ENCODE measurements around the gene RERE. TPM values are rescaled to one million over a fixed set of nuclear protein-coding genes. Genes with fewer than 3 reads are reported as not detected.
"Not testable (repeated sequence)": the region's sequence is repeated elsewhere in the genome, so short reads cannot be mapped to it uniquely, and the experiment has no call there.

The RERE gene
- total RNA-seq, 1 experiment from 2014 or later = 13.1 TPM

- no peak for DNase-seq (ENCODE audit: low read depth)
Observed at GRCh38 chr1:8384088-8384487, 433.4 kb downstream of the RERE start.

GRCh38 chr1:8382608-8383505 lies 434.6 kb downstream of the RERE start:
- DNase-seq (ENCODE audit: low read depth) = no peak

DNA sequence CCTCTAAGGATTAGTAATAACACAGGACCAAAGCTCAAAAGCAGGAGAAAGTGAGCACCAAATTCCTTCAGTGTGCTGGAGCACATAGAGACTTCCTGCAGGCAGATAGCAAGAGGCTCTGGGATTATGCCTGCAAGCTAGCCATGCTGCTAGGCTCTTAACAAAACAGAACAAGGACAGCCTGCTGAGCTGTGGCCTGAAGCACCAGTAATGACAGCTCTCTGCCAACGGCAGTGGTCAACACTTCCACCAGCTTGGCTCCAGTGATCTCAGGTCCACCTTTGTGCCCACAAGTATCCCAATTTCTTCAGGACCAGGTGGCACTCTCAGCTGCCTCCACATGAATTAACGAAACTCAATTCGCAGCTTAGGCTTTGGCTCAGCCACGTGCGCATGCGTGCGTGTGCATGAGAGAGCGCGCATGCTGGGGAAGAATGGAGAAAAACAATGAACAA lies 435.4 kb downstream of the RERE start:
- no peak for DNase-seq (ENCODE audit: low read depth)

GRCh38 chr1:8381618-8382017 lies 435.8 kb downstream of the RERE start:
- no peak for DNase-seq (ENCODE audit: low read depth)

DNA sequence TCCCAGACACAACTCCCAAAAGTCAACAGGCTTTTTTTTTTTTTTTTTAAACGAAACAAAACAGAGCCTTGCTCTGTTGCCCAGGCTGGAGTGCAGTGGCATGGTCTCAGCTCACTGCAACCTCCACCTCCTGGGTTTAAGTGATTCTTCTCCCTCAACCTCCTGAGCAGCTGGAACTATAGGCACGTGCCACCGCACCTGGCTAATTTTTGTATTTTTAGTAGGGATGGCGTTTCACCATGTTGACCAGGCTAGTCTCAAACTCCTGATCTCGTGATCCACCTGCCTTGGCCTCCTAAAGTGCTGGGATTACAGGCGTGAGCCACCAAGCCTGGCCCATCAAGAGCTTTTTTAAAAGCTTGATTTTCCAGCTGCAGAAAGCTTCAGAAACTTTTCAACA lies 437.1 kb downstream of the RERE start:
- DNase-seq (ENCODE audit: low read depth) = not testable (repeated sequence)

DNA sequence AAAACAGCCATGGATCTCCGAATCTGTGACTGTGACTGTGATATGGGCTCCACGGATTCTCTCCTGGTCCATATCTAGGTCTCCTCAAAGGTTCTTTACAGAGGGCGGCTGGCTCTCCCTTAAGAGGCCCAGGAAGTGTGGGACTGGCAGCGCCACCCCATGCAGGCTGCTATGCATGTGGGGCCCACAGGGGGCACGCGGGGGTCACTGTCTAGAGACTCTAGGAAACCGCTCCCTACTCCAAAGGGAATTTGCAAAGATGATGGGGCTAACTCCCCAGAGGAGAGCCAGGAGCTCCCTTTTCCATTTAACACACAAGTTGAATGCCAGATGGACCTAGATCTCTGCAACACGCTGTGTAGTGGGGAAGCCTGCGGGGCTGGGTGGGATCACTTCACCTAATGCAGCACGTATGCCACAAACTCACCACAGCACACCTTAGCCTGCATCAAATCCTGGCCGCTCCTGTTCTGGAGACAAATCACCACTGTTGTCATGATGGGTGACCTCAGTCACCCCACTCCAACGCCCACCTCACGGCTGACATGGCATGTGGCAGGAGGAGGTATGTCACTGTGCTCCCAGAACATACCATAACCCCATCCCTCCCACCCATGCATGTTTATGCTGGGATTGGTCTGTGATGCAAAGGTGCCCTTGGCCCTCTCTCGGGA lies 437.8 kb downstream of the RERE start:
- DNase-seq (ENCODE audit: low read depth) = no peak

GRCh38 chr1:8378981-8379470 lies 438.4 kb downstream of the RERE start:
- no peak for DNase-seq (ENCODE audit: low read depth)

DNA sequence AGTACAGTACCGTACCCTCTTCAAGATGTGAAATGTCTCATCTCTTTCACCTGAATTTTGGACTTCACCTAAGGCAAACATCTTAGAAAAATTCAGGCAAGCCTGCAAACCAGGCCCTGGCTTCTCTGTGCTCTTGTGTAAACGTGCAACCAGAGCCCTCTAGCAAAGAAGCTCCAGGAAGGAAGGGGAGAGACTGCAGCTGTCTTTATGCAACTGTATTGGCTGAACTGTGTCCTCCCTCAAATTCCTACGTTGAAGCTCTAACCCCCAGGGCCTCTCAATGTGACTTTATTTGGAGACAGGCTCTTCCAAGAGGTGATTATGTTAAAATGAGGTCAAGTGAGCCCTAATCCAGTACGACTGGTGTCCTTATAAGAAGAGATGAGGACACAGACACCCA lies 439.3 kb downstream of the RERE start:
- no peak for DNase-seq (ENCODE audit: low read depth)

- DNase-seq (ENCODE audit: low read depth) = no peak
Observed at GRCh38 chr1:8377271-8377981, 440.0 kb downstream of the RERE start.

DNA sequence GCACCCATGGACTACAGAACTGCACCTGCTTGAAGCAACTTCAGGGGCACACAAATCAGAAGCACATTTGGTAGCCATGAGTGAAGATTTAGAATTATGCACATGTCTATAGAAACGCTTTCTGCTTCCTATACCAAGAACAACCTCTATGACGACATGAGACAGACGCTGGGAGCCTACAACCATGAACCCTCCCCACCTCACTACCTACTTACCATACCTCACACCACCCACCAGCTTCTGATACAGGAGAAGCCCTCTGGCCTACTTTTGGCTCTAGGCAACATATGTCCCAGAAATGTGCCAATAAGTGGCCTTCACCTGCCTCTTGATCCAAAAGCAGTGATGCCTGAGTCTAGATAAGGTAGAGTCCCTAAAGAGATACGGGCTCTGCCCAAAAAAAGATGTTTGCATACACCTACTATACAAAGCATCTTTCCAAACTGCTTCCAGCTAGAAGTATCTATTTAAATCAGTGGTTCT lies 441.0 kb downstream of the RERE start:
- DNase-seq (ENCODE audit: low read depth) = no peak

- peak; percentile 57 for DNase-seq (ENCODE audit: low read depth)
Observed at GRCh38 chr1:8374812-8375211, 442.6 kb downstream of the RERE start.

GRCh38 chr1:8374356-8374755 lies 443.1 kb downstream of the RERE start:
- DNase-seq (ENCODE audit: low read depth) = no peak

DNA sequence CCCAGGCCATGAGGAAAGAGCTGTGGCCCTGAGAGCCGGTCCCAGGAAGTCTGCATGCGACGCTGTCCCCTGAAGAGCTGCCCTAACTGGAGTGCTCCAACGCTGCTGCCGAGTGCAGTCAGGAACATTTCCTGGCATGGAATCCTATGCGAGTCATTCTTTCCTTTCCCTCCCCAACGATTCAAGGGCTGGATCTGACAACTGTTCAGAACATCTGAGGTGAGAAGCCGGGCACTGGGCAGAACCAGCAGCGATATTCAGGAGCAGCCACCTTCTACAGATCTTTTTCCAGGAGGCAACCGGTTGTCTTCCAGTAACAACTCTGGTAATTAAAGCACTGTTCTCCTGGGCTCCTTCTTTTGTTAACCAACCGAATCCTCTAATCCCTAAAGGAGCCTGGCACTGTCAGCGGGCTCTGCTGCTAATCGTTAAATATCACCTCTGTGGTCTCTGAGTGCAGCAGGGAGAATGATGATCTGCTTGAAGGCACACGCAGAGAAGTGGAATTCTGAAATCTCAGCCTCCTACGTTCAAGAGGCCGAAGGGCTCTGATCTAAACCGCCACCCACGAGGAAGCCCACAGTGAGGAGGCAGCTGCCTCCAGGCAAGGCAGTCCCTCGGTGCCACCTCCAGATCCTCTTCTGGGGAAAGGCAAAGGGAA lies 443.7 kb downstream of the RERE start:
- DNase-seq (ENCODE audit: low read depth) = peak; percentile 89

GRCh38 chr1:8373125-8373524 lies 444.3 kb downstream of the RERE start:
- no peak for DNase-seq (ENCODE audit: low read depth)

DNA sequence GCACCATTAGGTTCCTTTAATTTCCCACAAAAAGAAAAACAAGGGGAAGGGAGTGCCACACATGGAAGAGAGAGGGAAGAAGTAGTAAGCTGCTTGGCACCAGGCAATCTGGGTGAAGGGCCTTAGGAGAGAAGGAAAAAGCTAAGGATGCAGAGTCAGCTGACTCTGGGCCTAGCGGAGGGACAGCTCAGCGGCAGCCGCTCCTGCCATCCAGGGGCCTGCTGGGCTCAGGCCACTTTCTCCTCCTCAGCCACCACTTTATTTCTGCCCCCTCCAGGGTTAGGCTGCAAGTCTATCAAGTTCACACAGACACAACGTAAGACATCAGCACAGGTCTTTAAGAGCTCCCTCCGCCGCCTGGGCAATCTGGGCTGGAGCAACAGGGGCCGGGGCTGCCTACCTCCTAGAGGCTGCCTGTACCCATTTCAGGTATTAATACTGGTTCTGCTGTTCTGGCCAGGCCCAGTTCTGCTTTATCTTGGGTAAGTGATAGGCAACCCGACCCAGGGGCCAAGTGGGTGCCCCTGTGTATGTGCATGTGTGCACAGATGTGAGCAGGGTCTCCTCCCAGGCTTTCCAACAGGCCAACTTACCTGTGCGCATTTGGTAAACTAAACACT lies 446.0 kb downstream of the RERE start:
- DNase-seq (ENCODE audit: low read depth) = no peak

DNA sequence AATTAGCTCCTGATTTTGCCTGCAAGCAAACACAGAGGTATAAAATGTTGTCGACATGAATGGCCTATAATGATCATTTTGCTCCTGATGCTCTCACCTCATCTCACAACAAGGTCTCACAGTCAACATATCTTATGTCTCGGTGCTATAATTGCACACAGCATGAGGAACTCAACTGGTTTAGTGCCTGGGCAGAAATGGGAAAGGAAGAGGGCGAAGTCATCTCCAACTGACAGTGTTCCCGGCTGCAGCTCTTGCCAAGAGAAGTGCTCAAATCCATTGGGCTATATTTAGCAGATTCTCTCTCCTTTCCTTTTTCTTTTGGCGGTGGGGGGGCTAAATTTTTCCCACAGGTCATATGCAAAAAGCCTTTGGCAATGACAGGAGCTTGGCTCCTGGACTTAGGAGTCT lies 446.5 kb downstream of the RERE start:
- DNase-seq (ENCODE audit: low read depth) = no peak

- no peak for DNase-seq (ENCODE audit: low read depth)
Observed at GRCh38 chr1:8370046-8370881, 447.2 kb downstream of the RERE start.

- DNase-seq (ENCODE audit: low read depth) = no peak
Observed at GRCh38 chr1:8368956-8369639, 448.3 kb downstream of the RERE start.

DNA sequence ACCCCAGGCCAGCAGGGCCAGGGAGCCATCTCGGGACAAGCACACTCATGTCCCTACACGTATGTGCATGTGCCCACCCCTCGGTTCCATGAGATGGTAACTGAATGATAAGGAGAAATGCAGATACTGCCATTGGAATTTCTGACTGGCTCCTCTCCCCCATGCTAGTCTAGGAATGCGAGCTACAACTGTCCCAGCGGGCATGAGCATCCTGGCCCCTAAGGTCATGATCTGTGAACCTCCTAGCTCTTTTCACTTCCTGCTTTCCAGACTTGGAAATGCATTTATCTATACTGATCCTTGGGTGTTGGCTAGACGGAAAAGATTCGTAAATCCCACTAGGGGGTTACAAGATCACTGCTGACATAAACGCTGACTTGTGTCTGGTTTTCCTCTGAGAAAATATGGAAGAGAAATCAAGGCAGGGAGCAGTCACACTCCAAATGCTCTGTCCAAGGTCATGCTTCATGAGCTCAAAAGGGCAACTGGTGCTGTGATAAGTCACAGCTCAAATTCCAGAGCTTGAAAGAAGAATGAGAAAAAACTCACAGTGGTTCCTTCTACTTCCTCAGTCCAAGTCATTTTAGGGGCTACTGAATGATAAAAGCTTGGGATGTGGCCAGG lies 449.8 kb downstream of the RERE start:
- DNase-seq (ENCODE audit: low read depth) = no peak

Measured in M059J (cell line).